Mammary microvascular endothelial cell (primary cell): Measurements from ENCODE around the gene FGFR1OP2. TPM values are rescaled to one million over a fixed set of nuclear protein-coding genes. Genes with fewer than 3 reads are reported as not detected.

Source experiments
- total RNA-seq: library from RNA; depleted of rRNA; stranded (reverse); fragments of >200 nt; gene quantifications from 2 replicates; pipeline ENCODE4 v1.2.3, GENCODE V29; 2015

The FGFR1OP2 gene
- total RNA-seq: 67.6 and 76.9 TPM in 2 replicates

DNA sequence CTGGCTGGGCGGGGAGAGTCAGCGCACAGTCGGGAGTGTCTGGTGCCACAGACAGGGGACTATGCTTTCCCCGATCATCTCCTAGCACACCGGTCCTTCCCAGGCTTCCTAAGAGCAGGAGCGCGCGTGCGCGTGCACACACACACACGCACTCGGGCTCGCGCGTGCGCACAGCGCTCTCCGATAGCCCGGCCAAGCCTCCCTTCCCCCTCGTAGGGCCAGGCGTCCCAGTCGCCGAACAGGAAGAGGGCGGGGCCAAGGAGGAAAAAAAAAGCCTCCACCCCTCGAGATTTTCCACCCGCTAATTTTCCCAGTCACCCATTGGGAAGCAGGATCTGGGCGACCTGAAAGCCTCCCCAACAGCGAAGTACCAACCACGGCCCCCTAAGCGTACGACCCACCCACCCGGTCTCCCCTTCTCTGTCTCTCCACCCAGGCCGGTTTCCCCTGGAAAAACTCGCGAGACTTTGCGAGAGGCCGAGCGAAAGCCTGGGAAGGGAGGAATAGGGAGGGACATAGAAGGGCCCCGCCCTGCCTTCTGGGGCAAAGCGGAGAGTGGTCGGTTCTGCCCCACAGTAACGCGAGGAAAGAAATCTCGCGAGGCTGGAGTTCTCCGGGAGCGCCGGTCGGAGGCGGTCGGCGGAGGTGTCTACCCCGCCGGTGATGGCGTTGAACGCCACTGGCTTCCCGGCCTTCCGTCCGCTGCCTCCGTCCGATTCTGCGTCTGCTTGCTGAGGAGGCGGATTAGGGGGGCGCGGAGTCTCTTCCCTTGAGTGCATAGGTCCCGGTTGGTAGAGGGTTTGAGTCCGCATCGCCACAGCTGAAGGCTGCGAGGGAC is at the start of gene FGFR1OP2, which contains the start of gene INTS13:
Gene FGFR1OP2, plus strand, starts transcription at position 608 of the 838 bp plus-strand sequence. CDS start 15,689 bp downstream, outside the sequence.
Gene INTS13, minus strand, starts transcription at position 119 of the 838 bp plus-strand sequence. CDS start 1,178 bp downstream, outside the sequence.

DNA sequence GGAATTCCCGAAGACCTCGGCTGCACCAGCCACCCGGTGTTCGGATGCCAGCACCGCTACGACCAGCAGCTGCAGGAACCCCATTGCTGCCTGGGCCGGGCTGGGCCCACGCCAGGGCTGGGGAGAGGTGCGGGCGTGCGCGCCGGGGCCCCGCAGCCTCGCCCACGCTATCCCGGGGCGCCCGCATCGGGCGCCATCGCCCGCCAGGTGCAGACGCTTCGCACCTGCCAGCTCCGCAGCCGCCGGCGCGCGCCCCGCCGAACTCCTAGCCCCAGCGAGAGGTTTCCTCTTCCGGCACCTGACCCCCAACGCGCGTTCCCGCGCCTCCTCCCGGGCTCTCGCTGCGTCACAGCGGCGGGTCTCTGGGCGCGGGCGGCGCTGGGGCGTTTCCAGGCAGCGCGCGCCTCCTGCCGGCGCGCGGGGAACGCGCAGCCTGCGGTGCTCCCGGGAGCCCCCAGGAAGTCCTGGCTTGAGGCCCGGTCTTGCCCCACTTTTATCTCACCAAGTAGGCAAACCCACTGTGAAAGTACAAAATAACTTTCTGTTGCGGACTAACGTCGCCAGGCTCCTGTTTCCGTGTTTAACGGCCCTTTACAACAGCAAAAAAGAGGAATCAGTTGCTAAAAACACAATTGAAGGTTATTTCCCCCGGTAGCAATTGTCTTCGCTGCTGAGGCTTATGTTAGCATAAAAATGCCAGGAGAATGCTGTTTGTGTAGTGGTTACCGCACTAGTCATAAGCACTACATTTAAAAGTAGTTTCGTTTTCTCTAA is 76.0 kb downstream of the FGFR1OP2 start, which contains the start of gene TM7SF3:
Gene TM7SF3, minus strand, starts transcription at position 300 of the 774 bp plus-strand sequence. Its CDS starts 216 bp downstream, at position 84.

Other genes starting within 250 kb of the FGFR1OP2 start
- gene ITPR2, start 105.3 kb upstream of the FGFR1OP2 start, total RNA-seq: 12.8 and 14.6 TPM in 2 replicates
- gene INTS13, start 489 bp upstream of the FGFR1OP2 start, total RNA-seq: 36.7 and 44.1 TPM in 2 replicates
- gene TM7SF3, start 75.9 kb downstream of the FGFR1OP2 start, total RNA-seq: 57.8 and 79.5 TPM in 2 replicates
- 32.4 and 32.5 TPM in 2 replicates for gene MED21, start 84.1 kb downstream of the FGFR1OP2 start, total RNA-seq
- not detected in 2 replicates for gene C12orf71, start 144.1 kb downstream of the FGFR1OP2 start, total RNA-seq